Pancreas (tissue), 10 donors: ENCODE data around the gene TENT5C. TPM values are rescaled to one million over a fixed set of nuclear protein-coding genes. Genes with fewer than 3 reads are reported as not detected.
A peak's percentile ranks its signal among the peaks of the same experiment; 100 is the strongest.

Experiments used
- ATAC-seq, 4 donors: fragments of 200-7000 bp; cut with Tn5 transposase; one replicate each; pipeline versions ENCODE4 v1.8.0 to v1.9.1; 2020; ENCODE audit warnings: mild to moderate bottlenecking in 4 of 4, moderate library complexity in 4 of 4
- DNase-seq, 6 donors: peaks; one replicate each; pipeline ENCODE4 v3.0.0-alpha.2; 2020
- FAIRE-seq: peaks from 2 replicates; lab custom pipeline; 2012; peaks lifted over from hg19 to GRCh38; lab: Jason Lieb, UNC
- H3K27ac ChIP-seq, 4 donors: fragments of 200-600 bp; sonication (generic); 1 replicate in 3 of 4; 2 replicates in 1 of 4; pipeline versions ENCODE4 v1.5.0 to v1.8.0; 2020
- H3K27me3 ChIP-seq, 4 donors: fragments of 200-600 bp; one replicate each; pipeline ENCODE4 v1.8.0; 2021
- H3K36me3 ChIP-seq, 3 donors: fragments of 200-600 bp; sonication (generic) in 1 of 3; one replicate each; pipeline versions ENCODE4 v1.5.0 to v1.8.0; 2020 to 2021
- H3K4me1 ChIP-seq, 3 donors: fragments of 200-600 bp; one replicate each; pipeline ENCODE4 v1.8.0; 2021
- H3K4me3 ChIP-seq, 4 donors: fragments of 200-600 bp; sonication (generic) in 2 of 4; one replicate each; pipeline versions ENCODE4 v1.5.0 to v1.8.0; 2020 to 2021
- H3K9me3 ChIP-seq, 4 donors: fragments of 200-600 bp; one replicate each; pipeline ENCODE4 v1.8.0; 2021
- CTCF ChIP-seq, 4 donors: fragments of 200-600 bp; sonication (generic) in 3 of 4; IDR thresholded peaks; one replicate each; pipeline versions ENCODE4 v1.5.0 to v1.8.0; 2021; ENCODE audit warnings: antibody characterized with exemption in 4 of 4
- WGBS, 2 donors: extraction: QIAGEN DNeasy Blood & Tissue Kit; methylation state at CpG; one replicate each; pipeline ENCODE4 v1.1.7; 2013; 5-methylcytosine and 5-hydroxymethylcytosine counted together
- intact Hi-C, 3 donors: fragments of 100-400 bp; cut with DNase I; formaldehyde crosslinking; loops; one replicate each; pipeline versions ENCODE4 v1.11.1 to v1.14.2; 2022
- polyA plus RNA-seq, 2 donors: library from polyadenylated mRNA; stranded (reverse); fragments of 200-250 nt; gene quantifications; one replicate each; pipeline ENCODE4 v1.2.3, GENCODE V29; 2013
- total RNA-seq, 6 donors: library from RNA; stranded (reverse); fragmentation: NEBNext Ultra II Directional in 4 of 6; extraction: Animal tissue kit (Norgen Biotek cat#: 25700) in 4 of 6; gene quantifications; one replicate each; pipeline versions ENCODE4 v1.2.1 to v1.2.4, GENCODE V29; 2021 to 2023
- donor health status: healthy with polysubstance abuse.
- donor health status: DM: no; HTN: no; CAD: no; lungs with moderate emphysema.
- donor health status: DM: no; HTN: no; CAD: no.
- donor health status: control.
- donor health status: control.
- donor health status: Bipolar disorder and iron deficiency.
- donor health status: DM: yes; HTN: yes; CAD: no.
- donor health status: DM: no; HTN: no; CAD: no.
- donor health status: DM: no; HTN: no; CAD: no.
- donor health status: DM: yes; HTN: yes; CAD: no.

Gene TENT5C
- total and polyA plus RNA-seq, 8 donors = 6.7 to 68.1 (median 31.5) TPM

GRCh38 chr1:117583247-117583646 lies 22.6 kb upstream of the TENT5C start:
- Histone ChIP-seq H3K4me1 (no peaks in the 10 kb centered on the region), H3K36me3 (no peaks in the 10 kb centered on the region), H3K9me3 (no peaks in the 10 kb centered on the region), H3K4me3 (no peak overlapping the region), H3K27ac (no peak overlapping the region), H3K27me3 (no peaks in the 10 kb centered on the region)
- no peak for TF ChIP-seq CTCF (IDR thresholded peaks at IDR 0.05)
- WGBS, 2 donors = 98% methylated on average over 6 of the region's 6 CpGs
- ATAC-seq = no peak
- intact Hi-C loops = no loop called here
- FAIRE-seq = no peak
- no peak for DNase-seq

GRCh38 chr1:117584181-117584580 lies 21.7 kb upstream of the TENT5C start:
- H3K9me3 ChIP-seq = no peaks in the 10 kb centered on the region
- TF ChIP-seq CTCF (IDR thresholded peaks at IDR 0.05) = no peak
- DNase-seq (no peak), FAIRE-seq (no peak), ATAC-seq (no peak)
- H3K36me3 ChIP-seq = no peaks in the 10 kb centered on the region
- H3K27me3 ChIP-seq = no peaks in the 10 kb centered on the region
- H3K27ac ChIP-seq = no peak overlapping the region
- intact Hi-C loops = no loop called here
- H3K4me3 ChIP-seq = no peak overlapping the region
- 90 to 94% methylated on average over 6 of the region's 6 CpGs for WGBS, 2 donors
- H3K4me1 ChIP-seq = peaks cover 5 to 9% (median 5%) of the 10 kb centered on the region in 3 donors

- Histone ChIP-seq H3K36me3 (no peaks in the 10 kb centered on the region), H3K27ac (no peak overlapping the region), H3K4me1 (peaks cover 14 to 18% (median 14%) of the 10 kb centered on the region in 3 donors), H3K27me3 (no peaks in the 10 kb centered on the region), H3K9me3 (no peaks in the 10 kb centered on the region), H3K4me3 (no peak overlapping the region)
- no peak for FAIRE-seq
- intact Hi-C loops = no loop called here
- ATAC-seq = no peak
- no peak for TF ChIP-seq CTCF (IDR thresholded peaks at IDR 0.05)
- DNase-seq = no peak
- WGBS, 2 donors = 93 to 97% methylated on average over 8 of the region's 8 CpGs
Measured at GRCh38 chr1:117585086-117585485, 20.8 kb upstream of the TENT5C start.

GRCh38 chr1:117586337-117586736 lies 19.5 kb upstream of the TENT5C start:
- no peak for DNase-seq
- Histone ChIP-seq H3K4me3 (no peak overlapping the region), H3K27me3 (no peaks in the 10 kb centered on the region), H3K36me3 (no peaks in the 10 kb centered on the region), H3K27ac (no peak overlapping the region), H3K4me1 (peaks cover 20 to 28% (median 26%) of the 10 kb centered on the region in 3 donors), H3K9me3 (no peaks in the 10 kb centered on the region)
- FAIRE-seq = no peak
- ATAC-seq = no peak
- TF ChIP-seq CTCF (IDR thresholded peaks at IDR 0.05) = no peak
- intact Hi-C loops = no loop called here
- WGBS, 2 donors = 99 to 100% methylated on average over 1 of the region's 1 CpG

- Histone ChIP-seq H3K4me3 (no peak overlapping the region), H3K27ac (no peak overlapping the region), H3K4me1 (peaks cover 26 to 31% (median 30%) of the 10 kb centered on the region in 3 donors), H3K9me3 (no peaks in the 10 kb centered on the region), H3K36me3 (no peaks in the 10 kb centered on the region), H3K27me3 (no peaks in the 10 kb centered on the region)
- FAIRE-seq = no peak
- DNase-seq = peak in 1 of 6 donors; percentile 22
- WGBS, 2 donors = 65 to 69% methylated on average over 13 of the region's 13 CpGs
- no peak for TF ChIP-seq CTCF (IDR thresholded peaks at IDR 0.05)
- intact Hi-C loops = no loop called here
- no peak for ATAC-seq
Measured at GRCh38 chr1:117586747-117587498, 18.9 kb upstream of the TENT5C start.
